ENCODE results near the gene GFOD1.

GRCh38 chr6:13450628-13451027 is 36.8 kb downstream of the GFOD1 start:
- TF ChIP-seq, protein P1, sequence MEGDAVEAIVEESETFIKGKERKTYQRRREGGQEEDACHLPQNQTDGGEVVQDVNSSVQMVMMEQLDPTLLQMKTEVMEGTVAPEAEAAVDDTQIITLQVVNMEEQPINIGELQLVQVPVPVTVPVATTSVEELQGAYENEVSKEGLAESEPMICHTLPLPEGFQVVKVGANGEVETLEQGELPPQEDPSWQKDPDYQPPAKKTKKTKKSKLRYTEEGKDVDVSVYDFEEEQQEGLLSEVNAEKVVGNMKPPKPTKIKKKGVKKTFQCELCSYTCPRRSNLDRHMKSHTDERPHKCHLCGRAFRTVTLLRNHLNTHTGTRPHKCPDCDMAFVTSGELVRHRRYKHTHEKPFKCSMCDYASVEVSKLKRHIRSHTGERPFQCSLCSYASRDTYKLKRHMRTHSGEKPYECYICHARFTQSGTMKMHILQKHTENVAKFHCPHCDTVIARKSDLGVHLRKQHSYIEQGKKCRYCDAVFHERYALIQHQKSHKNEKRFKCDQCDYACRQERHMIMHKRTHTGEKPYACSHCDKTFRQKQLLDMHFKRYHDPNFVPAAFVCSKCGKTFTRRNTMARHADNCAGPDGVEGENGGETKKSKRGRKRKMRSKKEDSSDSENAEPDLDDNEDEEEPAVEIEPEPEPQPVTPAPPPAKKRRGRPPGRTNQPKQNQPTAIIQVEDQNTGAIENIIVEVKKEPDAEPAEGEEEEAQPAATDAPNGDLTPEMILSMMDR (conservative IDR thresholded peaks at IDR 0.05): no peak
- TF ChIP-seq EZH2 (IDR thresholded peaks at IDR 0.05; ENCODE audit: low read depth): no peak
